ENCODE data around the gene CETP. TPM values are rescaled to one million over a fixed set of nuclear protein-coding genes. Genes with fewer than 3 reads are reported as not detected.
"Not testable (repeated sequence)": the region's sequence is repeated elsewhere in the genome, so short reads cannot be mapped to it uniquely, and the experiment has no call there.

CETP gene
- total RNA-seq, 1 donor from 2014 or later, result not detected

DNA sequence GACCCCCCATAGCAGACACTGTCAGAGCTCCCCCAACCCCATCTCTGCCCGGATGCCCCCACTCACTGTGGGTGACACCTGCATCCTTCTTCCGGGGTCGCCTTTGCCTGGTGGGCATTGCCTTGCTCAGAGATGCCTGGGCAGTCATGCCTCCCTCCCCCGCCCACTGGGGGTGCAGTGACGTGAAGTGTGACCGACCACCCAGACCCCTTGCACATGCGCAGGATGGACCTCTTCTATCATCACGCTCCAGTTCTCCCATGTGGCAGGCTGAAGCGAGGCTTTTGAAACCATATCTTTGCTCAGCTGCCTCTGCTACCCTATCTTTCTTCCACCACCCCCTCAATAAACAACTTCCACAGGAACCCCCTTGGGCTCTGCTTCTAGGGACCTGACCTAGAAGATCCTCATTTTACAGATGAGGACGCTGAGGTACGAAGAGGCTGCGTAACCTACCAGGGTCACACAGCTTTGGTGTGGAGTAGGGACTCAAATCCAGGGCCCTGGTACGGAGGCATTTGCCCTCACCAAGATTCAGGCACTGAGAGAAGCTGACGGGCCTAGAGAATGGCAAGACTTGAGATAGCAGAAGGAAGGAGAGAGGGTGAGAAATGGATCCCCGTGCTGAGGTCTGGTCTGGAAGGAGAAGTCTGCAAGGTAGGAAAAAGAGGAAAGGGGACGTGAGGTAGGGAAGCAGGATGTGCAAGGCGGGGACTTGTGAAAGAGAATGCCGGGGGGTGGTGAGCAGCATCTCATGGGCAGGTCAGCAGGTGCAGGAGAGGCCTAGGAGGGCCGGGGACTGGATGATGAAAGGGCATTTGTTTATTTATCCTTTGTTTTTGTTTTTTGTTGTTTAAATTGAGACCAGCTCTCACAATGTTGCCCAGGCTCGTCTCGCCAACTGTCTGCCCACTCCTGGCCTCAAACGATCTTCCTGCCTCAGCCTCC, 42.0 kb downstream of the CETP start:
- no peak for DNase-seq (ENCODE audit: low spot score, unreplicated experiment)
- Mint-ChIP-seq H3K4me1 (ENCODE audit: low read depth) (no peaks in the 10 kb centered on the region), H3K4me3 (ENCODE audit: low read depth) (no peak overlapping the region), H3K27me3 (peaks cover 8% of the 10 kb centered on the region), H3K27ac (no peak overlapping the region), H3K36me3 (ENCODE audit: insufficient read depth) (no peaks in the 10 kb centered on the region), H3K9me3 (ENCODE audit: low read depth) (no peaks in the 10 kb centered on the region)
- TF ChIP-seq, protein P1, sequence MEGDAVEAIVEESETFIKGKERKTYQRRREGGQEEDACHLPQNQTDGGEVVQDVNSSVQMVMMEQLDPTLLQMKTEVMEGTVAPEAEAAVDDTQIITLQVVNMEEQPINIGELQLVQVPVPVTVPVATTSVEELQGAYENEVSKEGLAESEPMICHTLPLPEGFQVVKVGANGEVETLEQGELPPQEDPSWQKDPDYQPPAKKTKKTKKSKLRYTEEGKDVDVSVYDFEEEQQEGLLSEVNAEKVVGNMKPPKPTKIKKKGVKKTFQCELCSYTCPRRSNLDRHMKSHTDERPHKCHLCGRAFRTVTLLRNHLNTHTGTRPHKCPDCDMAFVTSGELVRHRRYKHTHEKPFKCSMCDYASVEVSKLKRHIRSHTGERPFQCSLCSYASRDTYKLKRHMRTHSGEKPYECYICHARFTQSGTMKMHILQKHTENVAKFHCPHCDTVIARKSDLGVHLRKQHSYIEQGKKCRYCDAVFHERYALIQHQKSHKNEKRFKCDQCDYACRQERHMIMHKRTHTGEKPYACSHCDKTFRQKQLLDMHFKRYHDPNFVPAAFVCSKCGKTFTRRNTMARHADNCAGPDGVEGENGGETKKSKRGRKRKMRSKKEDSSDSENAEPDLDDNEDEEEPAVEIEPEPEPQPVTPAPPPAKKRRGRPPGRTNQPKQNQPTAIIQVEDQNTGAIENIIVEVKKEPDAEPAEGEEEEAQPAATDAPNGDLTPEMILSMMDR (IDR thresholded peaks at IDR 0.05; ENCODE audit: unreplicated experiment), result no peak

- H3K27ac Mint-ChIP-seq, result no peak overlapping the region
- no peaks in the 10 kb centered on the region for H3K4me1 Mint-ChIP-seq (ENCODE audit: low read depth)
- TF ChIP-seq, protein P1 (IDR thresholded peaks at IDR 0.05; ENCODE audit: unreplicated experiment), result no peak
- no peak for DNase-seq (ENCODE audit: low spot score, unreplicated experiment)
- no peaks in the 10 kb centered on the region for H3K36me3 Mint-ChIP-seq (ENCODE audit: insufficient read depth)
- peaks cover 8% of the 10 kb centered on the region for H3K27me3 Mint-ChIP-seq
- no peak overlapping the region for H3K4me3 Mint-ChIP-seq (ENCODE audit: low read depth)
- no peaks in the 10 kb centered on the region for H3K9me3 Mint-ChIP-seq (ENCODE audit: low read depth)
Observed at GRCh38 chr16:57004387-57005250, 42.9 kb downstream of the CETP start.

DNA sequence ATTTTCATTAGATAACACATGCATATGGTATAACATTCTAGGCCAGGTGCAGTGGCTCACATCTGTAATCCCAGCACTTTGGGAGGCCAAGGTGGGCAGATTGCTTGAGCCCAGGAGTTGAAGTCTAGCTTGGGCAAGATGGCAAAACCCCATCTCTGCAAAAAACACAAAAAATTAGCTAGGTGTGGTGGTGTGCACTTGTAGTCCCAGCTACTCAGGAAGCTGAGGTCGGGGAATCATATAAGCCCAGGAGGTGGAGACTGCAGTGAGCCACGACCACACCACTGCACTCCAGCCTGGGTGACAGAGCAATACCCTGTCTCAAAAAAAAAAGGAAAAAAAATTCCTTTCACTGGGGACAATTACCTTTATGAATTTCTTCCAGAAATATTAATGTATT, 43.8 kb downstream of the CETP start:
- H3K9me3 Mint-ChIP-seq (ENCODE audit: low read depth); H3K4me1 Mint-ChIP-seq (ENCODE audit: low read depth); H3K27ac Mint-ChIP-seq; H3K27me3 Mint-ChIP-seq; DNase-seq (ENCODE audit: low spot score, unreplicated experiment); H3K36me3 Mint-ChIP-seq (ENCODE audit: insufficient read depth); H3K4me3 Mint-ChIP-seq (ENCODE audit: low read depth): not testable (repeated sequence)

GRCh38 chr16:57007050-57007449, 45.3 kb downstream of the CETP start:
- H3K36me3 Mint-ChIP-seq (ENCODE audit: insufficient read depth), result no peaks in the 10 kb centered on the region
- DNase-seq (ENCODE audit: low spot score, unreplicated experiment), result no peak
- H3K27ac Mint-ChIP-seq, result no peak overlapping the region
- no peaks in the 10 kb centered on the region for H3K4me1 Mint-ChIP-seq (ENCODE audit: low read depth)
- H3K9me3 Mint-ChIP-seq (ENCODE audit: low read depth), result no peaks in the 10 kb centered on the region
- H3K4me3 Mint-ChIP-seq (ENCODE audit: low read depth), result no peak overlapping the region
- peaks cover 8% of the 10 kb centered on the region for H3K27me3 Mint-ChIP-seq
- TF ChIP-seq, protein P1 (IDR thresholded peaks at IDR 0.05; ENCODE audit: unreplicated experiment), result no peak

- no peaks in the 10 kb centered on the region for H3K36me3 Mint-ChIP-seq (ENCODE audit: insufficient read depth)
- no peak for DNase-seq (ENCODE audit: low spot score, unreplicated experiment)
- no peak overlapping the region for H3K4me3 Mint-ChIP-seq (ENCODE audit: low read depth)
- H3K4me1 Mint-ChIP-seq (ENCODE audit: low read depth), result no peaks in the 10 kb centered on the region
- H3K27ac Mint-ChIP-seq, result no peak overlapping the region
- H3K27me3 Mint-ChIP-seq, result peaks cover 8% of the 10 kb centered on the region
- H3K9me3 Mint-ChIP-seq (ENCODE audit: low read depth), result no peaks in the 10 kb centered on the region
- TF ChIP-seq, protein P1 (IDR thresholded peaks at IDR 0.05; ENCODE audit: unreplicated experiment), result no peak
Observed at GRCh38 chr16:57007530-57007929, 45.8 kb downstream of the CETP start.

Data from progenitor cell of endocrine pancreas (in vitro differentiated cells).